Hypothalamus (tissue), 51 donors: Measurements from ENCODE around the gene SSBP4.
"Not testable (repeated sequence)": the region's sequence is repeated elsewhere in the genome, so short reads cannot be mapped to it uniquely, and the experiment has no call there.

ENCODE experiments used
- DNase-seq, 51 donors: peaks; one replicate each; lab custom pipeline; 2025; lab: John Stamatoyannopoulos, UW

Gene SSBP4

GRCh38 chr19:18419195-18419698 lies at the start of gene SSBP4:
SSBP4 (plus strand) TSS chr19:18419398; CDS start chr19:18419649, 251 bp downstream.
- peak in 39 of 51 donors; percentile 23 to 84 (median 55) for DNase-seq

GRCh38 chr19:18373407-18373891 lies 45.7 kb upstream of the SSBP4 start:
- no peak for DNase-seq

- peak in 50 of 51 donors; percentile 4 to 89 (median 54) for DNase-seq
Observed at GRCh38 chr19:18373892-18374629, 45.1 kb upstream of the SSBP4 start.

GRCh38 chr19:18377026-18377425 lies 42.2 kb upstream of the SSBP4 start:
- no peak for DNase-seq

DNA sequence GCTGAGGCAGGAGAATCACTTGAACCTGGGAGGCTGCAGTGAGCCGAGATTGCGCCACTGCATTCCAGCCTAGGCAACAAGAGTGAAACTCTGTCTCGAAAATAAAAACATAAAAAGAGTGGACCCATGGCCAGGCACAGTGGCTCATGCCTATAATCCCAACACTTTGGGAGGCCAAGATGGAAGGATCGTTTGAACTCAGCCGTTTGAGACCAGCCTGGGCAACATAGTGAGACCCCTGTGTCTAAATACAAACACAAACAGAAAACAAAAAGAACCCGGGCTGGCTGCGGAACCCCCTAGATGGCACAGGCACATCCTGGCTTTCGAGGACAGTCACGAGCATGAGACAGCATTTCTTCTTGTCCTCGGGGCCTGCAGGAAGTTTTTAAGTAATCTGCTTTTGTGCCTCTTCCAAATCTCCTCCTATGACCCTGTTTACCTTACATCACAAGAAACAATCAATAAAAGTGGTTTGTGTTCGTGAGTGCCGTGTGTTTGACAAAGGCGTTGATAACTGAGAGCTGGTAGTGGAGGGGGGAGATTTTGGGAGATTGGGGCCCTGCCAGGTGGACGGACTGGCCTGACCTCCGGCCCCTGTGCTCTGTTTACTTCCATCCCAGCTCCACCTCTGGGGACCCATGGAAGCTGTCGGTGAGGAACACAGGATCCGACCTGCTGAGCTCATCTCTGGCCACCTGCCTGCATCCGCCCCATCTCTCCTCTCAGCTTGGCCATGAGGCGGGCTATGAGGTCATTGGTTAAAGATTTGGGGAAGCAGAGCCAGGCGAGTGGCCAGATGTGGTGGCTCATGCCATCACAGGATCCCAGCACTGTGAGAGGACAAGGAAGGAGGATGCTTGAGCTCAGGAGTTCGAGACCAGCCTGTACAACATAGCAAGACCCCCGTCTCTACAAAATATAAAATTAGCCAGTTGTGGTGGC lies 39.1 kb upstream of the SSBP4 start:
- peak in 6 of 51 donors; percentile 5 to 42 (median 8) for DNase-seq

GRCh38 chr19:18380843-18381242 lies 38.4 kb upstream of the SSBP4 start:
- no peak for DNase-seq

- DNase-seq, result not testable (repeated sequence)
Observed at GRCh38 chr19:18383622-18384021, 35.6 kb upstream of the SSBP4 start.

DNA sequence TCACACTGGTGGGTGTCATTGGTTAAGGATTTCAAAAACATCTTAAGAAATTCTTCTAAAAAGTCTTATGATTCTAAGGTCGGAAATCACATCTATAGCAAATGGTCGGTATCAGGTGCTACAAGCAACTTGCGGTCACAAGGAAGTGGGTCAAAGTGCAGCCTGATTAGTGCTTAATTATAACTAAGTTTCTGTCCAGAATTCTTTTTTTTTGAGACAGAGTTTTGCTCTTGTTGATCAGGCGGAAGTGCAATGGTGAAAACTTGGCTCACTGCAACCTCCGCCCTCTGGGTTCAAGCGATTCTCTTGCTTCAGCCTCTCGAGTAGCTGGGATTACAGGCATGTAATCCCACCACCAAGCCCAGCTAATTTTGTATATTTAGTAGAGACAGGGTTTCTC lies 34.4 kb upstream of the SSBP4 start:
- no peak for DNase-seq

DNA sequence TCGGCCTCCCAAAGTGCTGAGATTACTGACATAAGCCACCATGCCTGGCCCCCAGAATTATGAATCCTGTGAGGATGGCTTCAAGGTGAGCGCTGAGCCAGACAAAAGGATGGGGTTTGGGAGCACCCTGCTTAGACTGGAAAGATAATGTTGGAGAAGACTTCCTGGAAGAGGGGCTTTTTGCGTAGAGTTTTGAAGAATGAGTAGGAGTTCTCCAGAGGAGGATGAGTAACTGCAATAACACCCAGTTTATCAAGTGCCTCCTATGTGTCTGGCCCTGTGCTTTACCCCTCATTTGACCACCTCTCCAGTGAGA lies 33.9 kb upstream of the SSBP4 start:
- no peak for DNase-seq

DNA sequence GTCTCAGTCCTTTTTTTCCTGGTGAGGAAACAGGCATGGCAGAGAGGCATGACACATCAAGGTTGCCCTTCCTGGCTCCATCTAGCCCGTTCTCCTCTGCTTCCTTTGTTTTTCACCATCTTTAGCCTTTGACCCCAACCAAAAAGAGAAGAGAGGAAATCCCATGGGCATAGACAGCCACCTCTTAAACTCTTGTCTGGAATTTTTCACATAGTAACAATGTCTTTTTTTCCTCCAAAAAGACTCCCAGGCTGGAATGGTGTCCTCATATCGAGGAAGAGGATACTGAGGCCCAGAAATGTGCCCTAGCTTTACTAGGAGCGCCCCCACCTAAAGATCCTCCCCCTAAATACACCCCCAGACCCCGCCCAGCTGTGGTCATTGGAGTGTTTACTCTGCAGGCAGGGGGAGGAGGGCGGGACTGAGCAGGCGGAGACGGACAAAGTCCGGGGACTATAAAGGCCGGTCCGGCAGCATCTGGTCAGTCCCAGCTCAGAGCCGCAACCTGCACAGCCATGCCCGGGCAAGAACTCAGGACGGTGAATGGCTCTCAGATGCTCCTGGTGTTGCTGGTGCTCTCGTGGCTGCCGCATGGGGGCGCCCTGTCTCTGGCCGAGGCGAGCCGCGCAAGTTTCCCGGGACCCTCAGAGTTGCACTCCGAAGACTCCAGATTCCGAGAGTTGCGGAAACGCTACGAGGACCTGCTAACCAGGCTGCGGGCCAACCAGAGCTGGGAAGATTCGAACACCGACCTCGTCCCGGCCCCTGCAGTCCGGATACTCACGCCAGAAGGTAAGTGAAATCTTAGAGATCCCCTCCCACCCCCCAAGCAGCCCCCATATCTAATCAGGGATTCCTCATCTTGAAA lies 33.3 kb upstream of the SSBP4 start, which contains the start of gene GDF15:
Gene GDF15, plus strand, starts transcription at position 484 of the 868 bp plus-strand sequence. Its CDS starts 32 bp downstream, at position 516.
- DNase-seq, result no peak

DNA sequence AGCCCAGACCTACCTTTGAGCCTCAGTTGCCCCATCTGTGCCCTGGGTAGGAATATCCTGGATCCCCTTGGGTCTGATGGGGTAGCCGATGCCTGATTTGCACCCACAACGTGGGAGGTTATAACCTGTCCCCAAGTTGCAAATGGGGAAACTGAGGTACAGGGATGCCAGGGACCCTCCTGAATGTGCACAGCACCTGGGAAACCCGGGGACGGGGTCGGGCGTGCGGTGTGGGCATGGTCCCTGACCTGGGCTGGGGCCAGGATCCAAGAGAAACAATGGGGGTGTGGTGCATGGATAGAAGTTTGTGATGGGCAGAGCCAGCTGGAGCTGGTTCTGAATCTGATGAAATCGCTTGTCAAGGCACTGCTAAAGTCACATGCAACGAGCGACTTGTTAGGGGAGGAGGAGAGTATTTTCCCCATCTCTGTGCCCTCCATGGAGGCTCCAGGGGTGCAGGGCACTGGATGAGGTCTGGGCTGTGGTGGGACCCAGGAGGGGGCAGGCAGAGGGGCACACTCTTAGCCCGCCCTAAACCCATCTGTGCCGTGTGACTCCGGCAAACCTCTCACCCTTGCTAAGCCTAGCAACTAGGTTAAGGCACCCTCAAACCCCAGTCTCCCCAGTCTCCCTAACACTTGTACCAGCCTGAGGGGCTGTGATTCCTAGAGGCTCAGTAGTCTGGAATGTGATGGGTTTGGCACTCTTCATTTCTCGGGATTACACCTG lies 32.5 kb upstream of the SSBP4 start:
- no peak for DNase-seq

DNA sequence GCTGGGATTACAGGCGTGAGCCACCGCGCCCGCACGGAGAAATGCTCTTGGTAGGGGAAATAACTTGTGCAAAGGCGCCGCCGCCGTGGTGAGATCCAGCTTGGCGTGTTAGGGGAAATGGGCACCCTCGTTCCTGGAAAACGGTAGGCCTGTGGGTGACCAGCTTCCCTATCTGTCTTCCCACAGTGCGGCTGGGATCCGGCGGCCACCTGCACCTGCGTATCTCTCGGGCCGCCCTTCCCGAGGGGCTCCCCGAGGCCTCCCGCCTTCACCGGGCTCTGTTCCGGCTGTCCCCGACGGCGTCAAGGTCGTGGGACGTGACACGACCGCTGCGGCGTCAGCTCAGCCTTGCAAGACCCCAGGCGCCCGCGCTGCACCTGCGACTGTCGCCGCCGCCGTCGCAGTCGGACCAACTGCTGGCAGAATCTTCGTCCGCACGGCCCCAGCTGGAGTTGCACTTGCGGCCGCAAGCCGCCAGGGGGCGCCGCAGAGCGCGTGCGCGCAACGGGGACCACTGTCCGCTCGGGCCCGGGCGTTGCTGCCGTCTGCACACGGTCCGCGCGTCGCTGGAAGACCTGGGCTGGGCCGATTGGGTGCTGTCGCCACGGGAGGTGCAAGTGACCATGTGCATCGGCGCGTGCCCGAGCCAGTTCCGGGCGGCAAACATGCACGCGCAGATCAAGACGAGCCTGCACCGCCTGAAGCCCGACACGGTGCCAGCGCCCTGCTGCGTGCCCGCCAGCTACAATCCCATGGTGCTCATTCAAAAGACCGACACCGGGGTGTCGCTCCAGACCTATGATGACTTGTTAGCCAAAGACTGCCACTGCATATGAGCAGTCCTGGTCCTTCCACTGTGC lies 30.9 kb upstream of the SSBP4 start:
- DNase-seq, result peak in 50 of 51 donors; percentile 7 to 83 (median 54)

DNA sequence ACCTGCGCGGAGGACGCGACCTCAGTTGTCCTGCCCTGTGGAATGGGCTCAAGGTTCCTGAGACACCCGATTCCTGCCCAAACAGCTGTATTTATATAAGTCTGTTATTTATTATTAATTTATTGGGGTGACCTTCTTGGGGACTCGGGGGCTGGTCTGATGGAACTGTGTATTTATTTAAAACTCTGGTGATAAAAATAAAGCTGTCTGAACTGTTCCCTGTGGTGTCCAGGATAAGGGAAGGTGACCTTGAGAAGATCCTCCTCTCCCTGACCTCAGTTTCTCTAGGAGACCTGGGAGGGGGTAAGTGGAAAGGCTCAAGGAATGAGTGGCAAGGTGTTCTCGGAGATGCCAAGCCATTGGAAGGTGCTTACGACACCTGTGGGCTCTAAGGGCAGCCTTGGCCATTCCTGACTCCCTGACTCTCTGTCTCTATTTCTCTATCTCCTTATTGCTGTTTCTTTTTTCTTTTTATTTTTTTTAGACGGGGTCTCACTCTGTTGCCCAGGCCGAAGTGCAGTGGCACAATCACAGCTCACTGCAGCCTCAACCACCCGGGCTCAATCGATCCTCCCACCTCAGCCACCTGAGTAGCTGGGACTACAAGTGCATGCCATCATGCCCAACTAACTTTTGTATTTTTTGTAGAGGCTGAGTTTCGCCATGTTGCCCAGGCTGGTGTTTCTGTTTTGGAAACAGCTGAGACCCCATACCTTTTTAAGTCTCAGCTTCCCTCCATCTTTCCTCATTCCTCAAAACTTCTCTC lies 30.1 kb upstream of the SSBP4 start:
- DNase-seq, result no peak

- no peak for DNase-seq
Observed at GRCh38 chr19:18389726-18390064, 29.5 kb upstream of the SSBP4 start.

GRCh38 chr19:18390065-18390907 lies 28.9 kb upstream of the SSBP4 start:
- DNase-seq, result no peak

DNA sequence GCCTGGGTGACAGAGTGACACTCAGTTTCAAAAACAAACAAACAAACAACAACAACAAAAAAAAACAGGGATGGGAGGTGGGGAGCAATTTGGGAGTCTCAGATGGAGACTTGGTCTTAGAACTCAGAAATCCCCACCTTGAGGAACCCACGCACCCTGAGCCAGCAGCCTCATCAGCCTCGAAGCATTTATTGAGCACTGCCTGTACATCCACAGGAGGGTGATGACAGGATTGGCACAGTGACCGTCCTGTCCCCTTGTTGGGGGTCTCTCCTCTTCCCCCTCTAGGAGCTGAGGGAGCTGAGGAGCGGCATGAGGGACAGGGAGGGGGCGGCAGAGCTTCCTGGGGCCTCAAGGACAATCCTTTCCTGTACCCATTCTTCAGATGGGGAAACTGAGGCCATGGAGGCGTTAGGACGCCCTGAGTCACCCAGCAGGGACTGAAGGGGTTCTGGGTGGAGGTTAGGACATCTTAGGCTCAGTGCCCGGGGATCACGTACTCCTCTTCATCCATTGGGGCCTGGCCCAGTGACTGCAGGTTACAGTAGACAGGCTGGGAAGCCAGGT lies 27.6 kb upstream of the SSBP4 start:
- DNase-seq, result no peak

DNA sequence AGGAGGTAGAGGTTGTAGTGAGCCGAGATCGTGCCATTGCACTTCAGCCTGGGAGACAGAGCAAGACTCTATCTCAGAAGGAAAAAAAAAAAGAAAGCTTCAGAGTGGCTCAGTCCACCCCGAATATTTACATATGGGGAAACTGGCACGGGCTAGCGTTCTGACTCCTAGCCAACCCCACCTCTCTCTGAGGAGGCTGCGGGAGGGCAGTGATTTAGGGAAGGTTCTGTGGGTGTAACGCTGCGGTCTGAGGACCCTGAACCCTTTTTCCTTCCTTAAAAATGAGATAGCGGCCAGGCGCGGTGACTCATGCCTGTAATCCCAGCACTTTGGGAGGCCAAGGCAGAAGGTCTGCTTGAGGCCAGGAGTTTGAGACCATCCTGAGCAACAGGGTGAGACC lies 26.8 kb upstream of the SSBP4 start:
- DNase-seq, result peak in 5 of 51 donors; percentile 6 to 30 (median 16)
